ENCODE data around the gene SLC8A1.

The SLC8A1 gene

DNA sequence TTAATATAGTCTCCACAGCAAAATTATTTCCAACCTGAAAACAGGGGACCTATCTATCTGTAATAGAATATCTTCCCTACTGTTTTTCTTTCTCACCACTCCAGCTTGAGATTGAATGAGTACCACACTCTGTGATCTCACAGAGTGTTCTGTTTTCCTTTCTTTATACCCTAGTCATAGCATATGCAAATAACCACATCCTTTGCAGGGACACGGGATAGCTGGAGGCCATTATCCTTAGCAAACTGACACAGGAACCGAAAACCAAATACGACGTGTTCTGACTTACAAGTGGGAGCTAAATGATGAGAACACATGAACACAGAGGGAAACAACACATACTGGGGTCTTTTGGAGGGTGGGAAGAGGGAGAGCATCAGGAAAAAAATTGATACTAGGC lies 224.7 kb downstream of the SLC8A1 start:
- no peak for DNase-seq (ENCODE audit: low spot score)

DNA sequence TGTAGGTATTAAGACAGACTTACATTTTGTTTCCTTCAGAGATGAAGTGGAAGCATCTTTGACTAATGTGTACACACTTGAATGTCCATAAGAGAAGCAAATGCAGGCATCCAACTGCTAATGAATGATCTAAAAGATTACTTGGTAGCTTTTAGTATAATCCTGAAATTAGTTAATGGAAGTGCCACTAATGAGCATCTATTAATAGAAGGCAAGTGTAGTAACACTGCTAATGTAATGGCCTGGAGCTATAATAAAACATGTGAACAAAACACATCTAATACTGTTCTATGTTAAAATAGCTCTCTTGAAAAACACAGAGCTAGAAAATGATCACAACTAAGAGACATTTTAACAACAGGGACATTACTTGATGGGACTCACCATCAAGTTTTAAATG lies 225.3 kb downstream of the SLC8A1 start:
- DNase-seq (ENCODE audit: low spot score) = no peak

DNA sequence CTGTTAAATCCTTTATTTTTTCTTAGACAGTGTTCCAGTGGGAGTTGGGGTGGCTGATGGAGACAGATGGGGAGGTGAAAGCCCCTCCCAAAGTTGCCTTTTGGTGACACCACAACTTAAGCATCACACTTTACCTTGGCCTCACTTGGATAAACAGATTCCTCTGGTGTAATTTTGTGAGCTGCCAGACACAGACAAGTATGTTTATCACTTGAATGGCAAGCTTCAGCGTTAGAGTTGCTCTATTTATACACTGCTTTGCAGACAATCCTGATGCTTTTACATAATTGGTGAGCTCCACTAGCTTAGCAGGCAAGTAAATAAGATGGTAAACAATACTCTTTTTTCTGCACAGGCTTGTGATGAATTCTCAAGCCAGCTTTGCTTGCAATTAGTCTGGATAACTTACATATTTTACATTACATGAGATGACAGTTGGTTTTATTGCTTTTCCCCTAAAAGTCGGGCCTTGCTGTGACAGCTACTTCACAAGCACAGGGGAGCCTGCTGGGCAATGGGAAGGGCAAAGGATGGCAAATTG lies 226.2 kb downstream of the SLC8A1 start:
- no peak for DNase-seq (ENCODE audit: low spot score)

DNA sequence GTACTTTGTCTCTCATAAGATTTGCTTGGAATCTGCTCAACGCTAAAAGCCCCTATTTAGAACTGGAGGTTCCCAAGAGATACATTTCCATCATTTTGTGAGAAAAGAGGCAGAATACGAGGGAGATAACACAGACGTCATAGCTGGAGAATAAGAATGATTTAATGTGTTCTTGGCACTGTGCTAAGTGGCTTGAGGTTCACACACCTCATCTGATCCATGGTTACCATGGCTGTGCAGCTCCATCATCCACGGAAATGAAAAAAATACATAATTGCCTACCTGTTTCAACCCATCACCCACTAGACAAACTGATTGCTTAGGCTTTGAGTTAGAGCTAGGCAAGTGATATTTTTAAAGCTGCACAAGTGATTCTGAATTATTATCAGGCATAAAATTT lies 227.6 kb downstream of the SLC8A1 start:
- DNase-seq (ENCODE audit: low spot score) = no peak

DNA sequence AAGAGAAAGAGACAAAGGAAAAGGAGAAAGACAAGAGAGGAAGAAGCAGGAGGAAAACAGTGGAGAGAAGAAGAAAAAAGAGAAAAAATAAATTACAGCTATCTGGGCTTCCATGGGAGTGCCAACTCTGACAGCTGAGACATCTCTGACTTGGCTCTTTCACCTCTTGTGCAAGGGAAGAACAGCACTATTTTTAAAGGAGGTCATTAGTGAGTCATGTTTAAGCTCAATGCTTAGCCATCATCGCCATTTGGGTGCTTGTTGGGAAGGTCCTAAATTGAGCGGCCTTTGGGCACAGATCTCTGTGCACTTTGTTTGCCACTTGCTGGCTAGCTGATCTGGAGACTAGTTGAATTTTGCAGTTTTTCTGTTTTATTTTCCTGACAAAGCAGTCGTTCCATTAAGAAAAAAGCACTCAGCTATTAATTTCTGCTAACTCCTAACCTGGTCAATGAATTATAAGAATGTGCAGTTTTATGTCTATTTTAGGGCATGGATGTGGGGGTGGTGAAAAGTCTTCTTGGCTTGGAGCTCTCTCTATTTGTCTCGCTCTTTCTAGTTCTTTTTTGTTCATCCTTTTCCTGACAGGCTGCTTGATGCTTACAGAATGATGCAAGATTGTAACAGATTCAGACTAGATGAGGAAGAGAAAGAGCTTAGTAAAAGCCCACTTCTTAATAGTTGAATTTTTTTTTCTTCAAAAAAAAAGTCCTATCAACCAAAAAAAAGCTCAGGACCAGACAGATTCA lies 231.5 kb downstream of the SLC8A1 start:
- DNase-seq (ENCODE audit: low spot score) = no peak

DNA sequence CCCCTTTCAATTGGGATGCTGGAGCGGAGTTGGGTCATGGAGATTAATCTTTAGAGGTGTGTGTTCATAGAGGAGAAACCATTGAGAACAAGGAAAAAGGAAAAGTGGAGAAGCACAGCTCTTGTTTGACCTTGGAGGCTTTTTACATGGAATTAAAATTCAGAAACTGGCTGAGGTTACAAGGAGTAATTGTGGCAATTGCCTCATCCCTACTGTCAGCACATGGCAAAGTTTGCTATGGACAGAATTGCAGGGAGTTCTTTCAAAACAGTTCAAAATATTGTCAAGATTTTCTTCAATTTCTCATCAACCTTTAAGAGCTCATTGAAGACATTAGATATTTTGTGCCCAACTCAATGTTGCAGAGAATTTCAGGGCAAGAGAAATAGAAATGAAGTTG lies 232.7 kb downstream of the SLC8A1 start:
- no peak for DNase-seq (ENCODE audit: low spot score)

DNA sequence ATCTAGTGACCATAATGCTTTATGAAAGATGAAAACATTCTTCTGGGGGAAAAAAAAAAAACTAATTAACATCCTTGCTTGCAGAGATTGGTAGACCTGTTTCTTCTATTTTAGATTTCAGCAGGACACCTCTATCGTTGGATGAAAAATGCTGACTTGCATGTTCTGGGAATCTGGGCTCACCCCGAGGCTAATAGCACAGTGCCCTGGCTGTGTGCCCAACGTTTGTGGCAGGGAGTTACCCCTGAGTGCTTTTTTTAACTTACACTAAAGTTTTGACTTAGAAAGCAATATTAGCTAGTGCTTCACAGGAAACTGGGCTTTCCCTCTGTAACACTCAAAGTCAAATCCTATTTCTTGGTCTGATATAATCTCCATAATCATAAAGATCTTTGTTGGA lies 233.2 kb downstream of the SLC8A1 start:
- no peak for DNase-seq (ENCODE audit: low spot score)

DNA sequence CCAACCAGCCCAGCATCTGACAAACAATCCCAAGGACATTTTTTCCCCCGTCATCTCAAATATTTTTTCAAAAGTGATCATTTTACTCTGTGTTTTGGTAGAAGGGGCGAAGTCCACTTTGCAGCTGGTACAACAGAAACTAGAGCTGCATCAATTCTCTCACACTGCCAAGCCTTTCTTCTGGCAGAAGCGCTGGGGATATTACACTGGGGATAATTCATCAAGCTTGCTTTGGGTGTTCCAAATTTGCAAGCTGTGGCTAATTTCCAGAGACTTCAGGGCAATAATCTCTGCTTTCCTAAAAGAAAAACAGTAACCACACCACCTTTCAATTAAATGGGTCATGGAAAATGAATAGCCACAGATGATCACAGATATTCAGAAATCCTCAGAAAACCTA lies 238.3 kb downstream of the SLC8A1 start:
- no peak for DNase-seq (ENCODE audit: low spot score)

DNA sequence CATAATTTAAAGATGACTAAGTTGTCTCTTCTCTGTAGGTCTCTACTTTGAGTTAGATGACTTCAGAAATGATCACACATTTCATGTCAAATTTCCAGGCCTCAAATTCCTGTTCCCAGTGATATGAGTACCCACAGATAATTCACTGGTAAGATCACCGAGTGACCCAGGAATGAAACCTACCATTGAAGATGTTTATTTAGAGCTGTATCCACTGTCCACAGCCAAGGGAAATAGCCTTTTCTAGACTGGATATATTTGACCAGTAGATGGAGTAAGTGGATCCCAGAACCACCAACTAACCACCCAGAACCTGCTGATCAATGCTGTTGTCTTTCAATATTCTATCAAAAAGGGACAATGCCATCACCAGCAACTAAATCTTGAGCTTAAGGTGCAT lies 238.8 kb downstream of the SLC8A1 start:
- DNase-seq (ENCODE audit: low spot score) = no peak

DNA sequence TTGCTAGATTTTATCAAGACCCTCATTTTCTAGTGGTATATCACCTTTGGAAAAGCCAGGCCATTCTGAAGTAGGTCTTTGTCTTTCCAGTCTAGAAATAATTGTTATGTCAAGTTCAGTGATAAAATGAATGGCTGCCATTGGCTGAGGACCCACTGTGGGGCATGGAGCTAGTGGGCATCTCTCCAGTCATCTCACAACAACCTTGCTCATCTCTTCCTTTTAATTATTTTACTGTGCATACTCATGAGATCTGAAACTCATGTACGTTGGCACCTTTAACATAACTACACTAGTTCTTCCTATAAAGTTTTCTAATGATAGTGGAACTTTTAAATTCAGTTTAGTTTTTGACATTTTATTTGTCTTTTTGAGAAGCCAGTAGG lies 240.9 kb downstream of the SLC8A1 start:
- DNase-seq (ENCODE audit: low spot score) = no peak

DNA sequence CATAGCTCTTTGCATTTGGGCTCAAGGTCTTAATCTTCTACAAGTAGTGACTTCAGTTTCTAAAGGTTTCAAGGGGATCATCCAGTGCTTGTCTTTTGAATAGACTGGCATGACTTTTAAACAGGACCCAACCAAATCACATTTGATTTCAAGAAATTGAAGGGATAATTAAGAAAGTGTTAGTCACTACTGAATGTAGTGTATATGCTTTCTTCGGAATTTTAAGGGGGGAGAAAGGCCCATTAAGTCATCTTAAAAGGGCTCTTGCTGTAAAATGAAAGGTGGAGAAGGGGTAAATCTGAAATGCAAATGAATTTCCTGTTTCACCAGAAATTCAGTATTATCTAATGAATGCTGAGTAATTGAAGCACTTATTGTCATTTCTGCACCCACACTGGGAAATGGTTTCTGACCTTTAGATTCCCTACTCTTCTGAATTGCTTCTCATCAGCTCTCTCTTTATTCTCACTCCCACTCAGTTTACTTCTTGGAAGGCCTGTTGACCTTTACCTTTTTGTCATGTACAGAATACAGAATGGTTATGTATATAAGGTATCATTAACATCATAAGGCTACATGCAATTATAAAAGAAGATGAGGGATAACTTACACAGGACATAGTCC lies 241.4 kb downstream of the SLC8A1 start:
- DNase-seq (ENCODE audit: low spot score) = no peak

DNA sequence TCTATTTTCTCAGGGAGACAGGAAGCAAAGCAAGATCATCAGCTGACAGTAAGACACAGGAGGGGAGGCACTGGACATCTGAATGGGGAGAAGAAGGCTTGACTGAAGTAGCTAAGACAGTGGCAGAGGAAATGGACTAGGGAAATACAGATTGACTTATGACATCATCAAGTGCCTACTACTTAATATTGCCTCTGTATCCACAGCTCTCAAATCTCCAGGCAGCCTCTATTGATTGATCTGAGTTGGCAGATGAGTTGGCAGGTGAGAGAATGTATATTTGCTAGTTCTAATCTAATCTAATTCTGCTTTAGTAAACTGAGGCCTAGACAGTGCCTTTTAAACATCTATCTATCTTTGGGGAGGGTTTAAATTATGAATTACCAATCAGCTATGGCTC lies 242.1 kb downstream of the SLC8A1 start:
- no peak for DNase-seq (ENCODE audit: low spot score)

DNA sequence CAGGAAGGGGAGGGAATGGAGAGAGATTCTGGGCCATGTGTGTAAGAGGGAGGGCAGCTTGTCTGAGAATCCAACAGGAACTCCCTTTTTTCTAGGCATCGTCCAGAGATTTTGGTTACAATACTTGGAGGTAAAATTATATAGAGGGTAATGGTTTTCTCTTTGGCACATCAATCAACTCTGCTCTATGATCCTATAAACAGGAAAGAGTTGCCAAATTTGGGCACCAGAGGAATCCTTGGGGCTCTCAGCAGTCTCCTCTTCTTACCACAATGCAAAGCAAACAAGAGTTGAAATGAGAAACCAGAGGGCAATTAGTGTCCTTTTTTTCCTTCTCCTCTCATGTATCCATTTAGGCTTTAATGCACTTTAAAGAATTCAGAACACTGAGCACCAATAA lies 243.4 kb downstream of the SLC8A1 start:
- no peak for DNase-seq (ENCODE audit: low spot score)

DNA sequence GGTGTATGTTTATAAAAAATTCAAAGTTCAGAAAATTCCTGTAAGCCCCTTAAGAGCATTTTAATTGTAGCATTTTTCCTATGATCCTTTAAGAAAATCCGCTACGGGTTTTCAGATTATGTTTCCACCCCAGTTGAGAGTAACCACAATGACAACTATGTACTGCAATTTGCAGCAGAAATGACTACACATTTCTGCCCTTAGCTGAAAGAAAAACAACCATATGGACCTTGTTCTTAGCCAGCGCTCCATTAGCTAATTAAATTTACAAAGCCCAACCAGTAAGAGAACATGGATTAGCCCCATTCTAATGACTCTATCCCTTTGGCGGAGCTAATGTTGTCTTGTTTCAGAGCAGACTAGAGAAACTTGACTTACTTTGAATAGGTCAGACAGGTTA lies 247.6 kb downstream of the SLC8A1 start:
- no peak for DNase-seq (ENCODE audit: low spot score)

DNA sequence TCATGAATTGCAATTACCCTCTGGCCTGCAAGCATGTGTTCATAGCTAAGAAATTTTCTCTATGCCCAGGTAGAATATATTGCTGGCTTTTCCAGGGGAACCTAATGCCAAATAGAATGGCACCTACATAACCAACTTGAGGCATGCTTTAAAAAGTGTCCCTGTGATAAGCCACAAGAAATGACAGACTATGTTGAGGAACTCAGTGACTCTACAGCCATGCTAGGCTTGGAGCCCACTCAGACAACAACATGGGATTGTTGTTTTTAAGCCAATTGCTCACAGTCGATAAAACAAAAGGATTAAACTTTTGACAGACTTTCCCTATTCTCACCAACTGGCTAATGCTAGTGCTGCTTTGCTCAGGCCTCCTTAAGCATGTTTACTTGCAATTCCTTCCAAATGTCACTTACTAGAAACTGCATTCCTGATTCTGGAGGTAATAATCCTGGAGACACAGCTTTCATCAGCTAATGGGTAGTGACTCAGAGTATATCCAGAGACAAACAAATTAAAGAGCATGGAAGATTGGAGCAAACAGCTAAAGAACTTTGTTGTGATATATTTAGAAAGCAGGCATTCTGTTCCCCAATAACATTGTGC lies 249.0 kb downstream of the SLC8A1 start:
- DNase-seq (ENCODE audit: low spot score) = no peak

DNA sequence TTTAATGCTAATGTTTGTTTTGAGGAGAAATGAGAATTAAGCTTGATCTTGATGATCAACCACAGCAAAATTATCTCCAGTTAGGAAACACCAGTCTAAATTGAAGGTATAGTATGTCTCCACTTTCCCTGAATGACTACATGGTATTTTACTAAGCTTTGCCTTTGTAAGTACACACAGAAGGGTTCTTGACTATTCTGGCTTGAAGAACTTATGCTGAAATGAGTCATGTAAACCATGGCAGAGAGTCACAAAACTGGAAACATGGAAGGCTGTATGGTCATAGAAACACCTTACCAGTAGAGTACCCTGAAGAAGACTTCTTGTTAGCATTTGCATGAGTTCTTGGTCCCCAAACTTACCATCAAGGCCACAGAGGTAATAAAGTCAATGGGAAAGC lies 250.5 kb downstream of the SLC8A1 start:
- DNase-seq (ENCODE audit: low spot score) = no peak

DNA sequence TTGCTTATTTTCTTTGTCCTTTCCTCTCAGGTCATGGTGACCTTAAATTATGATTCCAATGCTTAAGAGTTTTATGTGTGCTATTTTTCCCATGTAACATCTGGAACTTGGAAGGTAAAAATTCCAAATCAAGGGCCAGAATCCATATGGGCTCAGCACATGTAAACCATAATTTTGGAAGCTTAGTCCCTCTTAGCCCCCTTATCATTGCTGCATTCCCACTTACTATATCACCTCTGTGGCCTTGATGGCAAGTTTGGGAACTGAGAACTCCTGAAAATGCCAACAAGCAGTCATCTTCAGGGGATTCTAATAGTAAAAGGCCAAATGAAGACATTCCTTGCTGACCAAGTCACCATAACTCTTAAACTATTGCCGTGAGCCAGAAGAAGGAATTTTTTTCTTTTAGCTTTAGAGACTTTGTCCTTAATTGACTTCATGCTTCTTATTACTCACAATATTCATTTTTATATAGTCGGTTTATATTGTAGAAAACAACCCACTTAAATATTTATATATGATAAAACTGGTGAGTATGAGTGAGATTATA lies 251.4 kb downstream of the SLC8A1 start:
- no peak for DNase-seq (ENCODE audit: low spot score)

DNA sequence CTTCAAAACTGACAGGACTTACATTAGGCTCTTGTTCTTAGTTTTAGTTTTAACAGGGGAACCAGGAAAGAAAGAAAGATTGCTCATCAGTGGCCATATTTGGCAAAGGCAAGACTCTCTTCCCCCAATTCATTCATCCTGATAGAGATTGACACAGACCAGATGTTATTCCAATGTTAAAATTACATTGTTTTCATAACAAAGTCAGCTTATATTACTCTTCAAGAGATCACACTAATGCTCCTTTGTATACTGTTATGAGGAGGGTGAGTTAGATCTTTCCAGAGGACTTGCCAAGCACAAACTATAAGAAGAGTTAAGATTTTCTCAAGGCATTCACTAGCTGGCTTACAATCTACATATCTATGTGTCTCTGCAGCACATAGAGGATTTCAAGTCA lies 252.1 kb downstream of the SLC8A1 start:
- no peak for DNase-seq (ENCODE audit: low spot score)

DNA sequence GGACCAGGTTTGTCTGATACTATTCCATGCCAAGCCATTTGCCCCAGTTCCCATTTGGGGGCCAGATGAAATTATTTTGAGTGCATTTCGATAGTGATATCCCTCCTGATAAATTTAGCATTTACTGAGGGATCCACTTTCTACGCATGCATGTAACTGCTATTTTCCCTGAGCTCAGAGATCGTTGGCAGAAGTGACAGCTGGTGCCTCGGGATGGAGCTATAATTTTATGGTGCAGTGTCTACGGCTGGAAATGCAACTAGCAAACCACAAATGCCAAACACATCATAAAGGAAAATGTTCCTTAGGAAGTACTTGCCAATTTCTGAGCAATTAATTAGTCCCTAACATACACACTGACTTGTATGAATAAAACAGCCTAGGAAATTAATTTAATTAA lies 254.8 kb downstream of the SLC8A1 start:
- DNase-seq (ENCODE audit: low spot score) = no peak

DNA sequence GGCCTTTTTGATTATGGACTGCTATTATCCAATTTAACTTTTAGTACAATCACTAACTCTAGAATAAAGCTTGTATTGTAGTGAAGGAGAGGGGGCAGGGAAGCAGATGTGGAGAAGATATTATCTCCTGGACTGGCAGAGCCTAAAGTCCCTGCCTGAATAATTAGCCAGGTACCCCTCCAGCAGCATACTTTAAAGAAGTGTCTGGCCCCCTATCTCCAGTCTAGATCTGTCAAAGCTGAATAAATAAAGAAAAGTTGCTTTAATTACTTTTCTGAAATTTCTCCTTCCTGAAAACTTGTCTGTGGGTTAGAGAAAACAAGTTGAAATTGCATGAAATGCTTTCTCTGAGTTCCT lies 258.2 kb downstream of the SLC8A1 start:
- DNase-seq (ENCODE audit: low spot score) = no peak

DNA sequence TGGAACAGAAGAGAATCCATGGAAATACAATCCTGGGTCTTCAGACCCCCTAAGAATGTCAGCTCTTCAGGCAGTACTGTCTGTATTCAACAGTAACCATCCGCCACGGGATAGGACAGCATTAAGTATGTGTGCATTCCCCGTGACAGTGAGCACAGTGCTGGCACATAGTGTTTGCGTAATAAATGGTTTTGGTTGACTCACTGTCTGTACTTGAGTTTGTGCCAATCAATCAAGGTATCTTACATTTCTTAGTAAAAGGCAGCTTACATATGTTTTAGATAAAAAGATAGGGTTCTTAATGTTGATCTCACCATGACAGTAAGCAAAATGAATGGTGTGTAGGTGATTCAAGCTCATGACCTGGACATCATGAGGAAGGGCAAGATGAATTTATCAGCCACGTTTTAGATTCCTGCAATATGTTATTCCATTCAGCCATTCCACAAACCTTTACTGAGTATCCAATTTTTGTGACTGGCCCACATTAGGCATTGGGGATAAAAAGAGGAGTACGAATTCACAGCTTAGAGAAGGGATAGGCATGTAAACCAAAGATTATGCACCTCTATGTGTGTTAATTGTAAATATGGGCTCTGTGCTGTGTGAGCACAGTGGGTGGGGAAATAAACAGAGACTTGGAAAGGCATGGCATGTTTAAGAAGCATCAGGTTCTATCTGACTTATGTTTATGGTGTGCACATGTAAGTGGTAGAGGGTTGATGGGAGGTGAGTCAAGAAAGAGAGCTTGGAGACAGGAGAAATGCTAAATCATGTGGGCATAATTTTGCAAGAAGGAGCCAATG lies 258.8 kb downstream of the SLC8A1 start:
- no peak for DNase-seq (ENCODE audit: low spot score)

DNA sequence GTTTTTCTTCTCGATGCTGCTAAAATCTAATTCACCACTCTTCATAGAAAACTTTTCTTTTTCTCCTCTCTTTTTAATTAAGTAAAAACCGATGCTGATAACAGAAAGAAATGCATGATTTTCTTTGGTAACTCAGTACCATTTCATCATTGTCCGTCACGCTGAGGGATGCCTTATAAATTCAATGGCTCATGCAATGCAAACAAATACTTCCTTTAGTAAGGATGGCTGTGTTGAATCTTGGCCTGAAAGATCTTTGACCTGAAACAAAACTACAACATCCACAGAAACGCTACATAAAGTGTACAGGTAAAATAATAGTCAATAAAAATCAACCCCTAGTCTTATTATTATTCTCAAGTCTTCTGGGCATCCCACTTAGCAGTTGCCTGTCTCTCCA lies 261.4 kb downstream of the SLC8A1 start:
- no peak for DNase-seq (ENCODE audit: low spot score)

All from iPS-NIHi11 (cell line).